Common myeloid progenitor, CD34-positive (primary cell): ENCODE data around the gene TNRC6A.
"Not testable (repeated sequence)": the region's sequence is repeated elsewhere in the genome, so short reads cannot be mapped to it uniquely, and the experiment has no call there.

Source experiments
- CTCF ChIA-PET: fragments of 350-600 bp; sonication (Branson Sonifier 250); formaldehyde crosslinking; loops from one replicate; lab custom pipeline; 2021; ENCODE audit warnings: antibody characterized with exemption; lab: Charles Lee
- POLR2A ChIA-PET: fragments of 350-600 bp; sonication (Branson Sonifier 250); formaldehyde crosslinking; loops from one replicate; lab custom pipeline; 2021; ENCODE audit warnings: antibody characterized with exemption; lab: Charles Lee
- DNase-seq, 3 donors: peaks; one replicate each; pipeline versions ENCODE4 v3.0.0 to v3.0.0-alpha.2; 2013
- H3K27ac ChIP-seq, 2 experiments: 1 replicate in 1 of 2; 2 replicates in 1 of 2; pipeline ENCODE4 v1.7.0; 2013; ENCODE audit warnings: inconsistent platforms in 2 of 2, low read length in 2 of 2, mild to moderate bottlenecking in 2 of 2, low read depth in 1 of 2, moderate library complexity in 1 of 2; ENCODE audit not compliant: severe bottlenecking in 2 of 2, insufficient read depth in 1 of 2, poor library complexity in 1 of 2
- H3K27me3 ChIP-seq, 5 experiments: replicated peaks in 2 of 5; 1 replicate in 3 of 5; 2 replicates in 2 of 5; pipeline versions ENCODE4 v1.6.1 to v1.7.0; 2013; ENCODE audit warnings: low read length in 4 of 5, mild to moderate bottlenecking in 2 of 5, moderate library complexity in 2 of 5, inconsistent platforms in 1 of 5; ENCODE audit not compliant: insufficient read depth in 5 of 5, control insufficient read depth in 4 of 5
- H3K36me3 ChIP-seq, 4 experiments: 1 replicate in 2 of 4; 2 replicates in 2 of 4; pipeline versions ENCODE4 v1.6.1 to v1.7.0; 2013; ENCODE audit warnings: low read length in 3 of 4, control low read depth in 1 of 4, mild to moderate bottlenecking in 1 of 4; ENCODE audit not compliant: control insufficient read depth in 4 of 4, insufficient read depth in 4 of 4
- H3K4me1 ChIP-seq, 4 experiments: 1 replicate in 3 of 4; 2 replicates in 1 of 4; pipeline versions ENCODE4 v1.6.1 to v1.7.1; 2013; ENCODE audit warnings: low read length in 3 of 4, mild to moderate bottlenecking in 3 of 4, control low read depth in 1 of 4, inconsistent platforms in 1 of 4, moderate library complexity in 1 of 4; ENCODE audit not compliant: control insufficient read depth in 4 of 4, insufficient read depth in 4 of 4; ENCODE audit errors: control extremely low read depth in 1 of 4
- H3K4me3 ChIP-seq, 7 experiments: 1 replicate in 4 of 7; 2 replicates in 3 of 7; pipeline versions ENCODE4 v1.5.1 to v1.7.0; 2013; ENCODE audit warnings: mild to moderate bottlenecking in 7 of 7, low read length in 6 of 7, moderate library complexity in 6 of 7, inconsistent platforms in 2 of 7, low read depth in 2 of 7, control low read depth in 1 of 7; ENCODE audit not compliant: insufficient read depth in 4 of 7, control insufficient read depth in 1 of 7; ENCODE audit errors: extremely low read depth in 1 of 7
- H3K9me3 ChIP-seq, 5 experiments: 1 replicate in 4 of 5; 2 replicates in 1 of 5; pipeline versions ENCODE4 v1.6.1 to v1.7.1; 2013; ENCODE audit warnings: low read length in 4 of 5, mild to moderate bottlenecking in 2 of 5, inconsistent platforms in 1 of 5, low read depth in 1 of 5, moderate library complexity in 1 of 5; ENCODE audit not compliant: control insufficient read depth in 4 of 5, insufficient read depth in 2 of 5; ENCODE audit errors: control extremely low read depth in 1 of 5
- WGBS: methylation state at CpG from one replicate; pipeline ENCODE4 v1.1.5; 2013; ENCODE audit not compliant: insufficient coverage; 5-methylcytosine and 5-hydroxymethylcytosine counted together

TNRC6A gene

DNA sequence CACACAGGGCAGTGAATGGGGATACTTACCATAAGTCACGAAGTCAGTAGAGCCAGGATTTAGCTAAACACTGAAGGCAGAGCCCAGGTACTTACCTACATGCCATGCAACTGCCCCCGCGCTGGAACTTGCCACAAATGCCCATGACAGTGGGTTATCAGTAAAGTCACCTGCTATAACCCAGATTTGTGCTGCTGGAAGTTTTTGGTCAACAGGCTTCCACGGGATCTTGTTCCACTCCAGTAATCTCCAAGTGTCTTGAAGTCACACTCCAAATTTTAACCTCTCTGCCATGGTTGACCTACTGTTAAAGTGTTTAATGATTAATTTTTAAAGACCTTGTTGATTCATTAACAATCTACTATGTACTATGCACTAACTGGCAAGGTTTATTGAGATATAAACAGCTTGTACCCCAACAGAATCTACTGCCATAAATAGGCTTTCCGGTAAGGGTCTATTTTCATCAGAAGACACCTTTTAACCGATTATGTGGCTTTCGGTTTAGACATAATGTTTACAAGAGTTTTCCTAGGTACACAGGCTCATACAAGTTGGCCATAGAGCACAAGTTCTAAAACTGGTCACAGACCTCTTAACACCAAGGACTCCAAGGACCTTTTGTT is 110.0 kb downstream of the TNRC6A start:
- 94% methylated on average over 5 of the region's 7 CpGs for WGBS

DNA sequence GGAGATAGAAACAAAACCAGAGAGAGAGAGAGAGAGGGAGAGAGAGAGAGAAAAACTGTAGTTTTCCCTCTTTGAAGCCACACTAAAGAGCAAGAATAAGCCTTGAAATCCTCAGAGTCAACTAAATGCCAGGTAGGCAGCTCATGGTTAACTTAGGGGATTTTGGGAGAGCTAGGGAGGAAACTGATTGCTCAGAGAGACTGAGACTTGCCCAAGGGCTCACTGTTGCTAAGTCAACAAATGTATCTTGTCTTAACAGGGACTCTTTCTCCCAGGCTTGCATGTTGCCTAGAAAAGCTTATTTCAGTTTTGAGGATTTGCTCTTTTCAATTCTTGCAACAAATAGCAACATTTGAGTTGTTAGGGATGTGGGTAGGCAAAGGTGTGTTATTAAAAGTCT is 111.8 kb downstream of the TNRC6A start:
- no peak for DNase-seq
- Histone ChIP-seq H3K27me3 (peaks cover 0 to 4% (median 0%) of the 10 kb centered on the region in 5 experiments), H3K9me3 (no peaks in the 10 kb centered on the region), H3K36me3 (no peaks in the 10 kb centered on the region), H3K4me3 (no peak overlapping the region), H3K4me1 (peaks cover 0 to 10% (median 6%) of the 10 kb centered on the region in 4 experiments), H3K27ac (no peak overlapping the region)
- POLR2A ChIA-PET = no interaction called here
- CTCF ChIA-PET = no interaction called here

More for the DNA sequence above, 110.0 kb downstream of the TNRC6A start:
- Histone ChIP-seq H3K27me3 (no peaks in the 10 kb centered on the region), H3K4me3 (no peak overlapping the region), H3K9me3 (no peaks in the 10 kb centered on the region), H3K4me1 (peaks cover 0 to 10% (median 6%) of the 10 kb centered on the region in 4 experiments), H3K27ac (no peak overlapping the region), H3K36me3 (no peaks in the 10 kb centered on the region)
- CTCF ChIA-PET = no interaction called here
- no peak for DNase-seq
- POLR2A ChIA-PET = interaction anchor here (0.6 kb wide), 1 partner anchor 440 kb away, joined by 3 read pairs; no protein-coding TSS in a partner anchor

DNA sequence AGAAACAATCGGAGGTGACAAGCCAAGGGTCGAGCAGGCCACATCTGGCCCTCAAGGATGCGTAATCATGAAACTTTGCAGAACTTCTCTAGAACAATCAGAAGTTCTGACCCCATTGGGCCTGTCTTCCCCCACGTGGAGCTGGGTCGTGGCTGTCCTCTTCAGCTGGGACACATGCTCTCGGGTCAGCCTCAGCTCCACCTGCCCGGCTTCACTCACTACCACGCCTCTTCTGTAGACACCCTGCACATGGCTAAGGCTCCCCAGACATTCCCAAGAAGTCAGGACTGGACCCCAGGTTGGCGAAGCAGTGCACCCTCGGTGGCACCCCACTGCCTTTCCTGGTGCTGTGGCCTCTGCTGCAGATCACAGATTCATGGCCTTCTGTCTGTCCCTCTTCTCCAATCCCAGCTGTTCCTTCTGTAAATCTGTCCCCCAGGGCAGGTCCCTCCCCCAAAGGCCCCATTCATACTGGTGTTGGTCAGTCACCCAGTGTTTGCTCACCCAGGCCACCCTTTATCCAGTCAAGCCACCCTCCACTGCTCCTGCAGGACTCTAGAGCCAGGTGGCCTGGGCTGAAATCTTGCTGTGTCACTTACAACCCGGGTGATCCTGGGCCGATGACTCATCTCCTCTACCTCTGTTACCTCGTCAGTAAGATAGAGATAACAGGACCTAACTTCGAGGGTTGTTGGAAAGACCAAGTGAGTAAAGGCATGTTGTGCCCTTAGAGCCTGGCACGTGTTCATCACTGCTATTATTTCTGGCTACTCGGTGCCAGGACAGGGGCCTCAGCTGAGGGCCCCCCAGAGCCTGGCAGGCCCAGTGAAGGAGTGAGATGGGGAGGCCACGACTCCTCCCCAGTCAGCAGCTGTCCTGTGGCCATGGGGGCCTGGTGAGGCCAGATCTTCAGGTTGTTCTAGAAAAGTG is 114.9 kb downstream of the TNRC6A start:
- no peaks in the 10 kb centered on the region for H3K36me3 ChIP-seq
- H3K9me3 ChIP-seq = no peaks in the 10 kb centered on the region
- no peak overlapping the region for H3K27ac ChIP-seq
- WGBS = 85% methylated on average over 16 of the region's 17 CpGs
- ChIA-PET CTCF (no interaction called here), POLR2A (no interaction called here)
- H3K4me3 ChIP-seq = no peak overlapping the region
- H3K4me1 ChIP-seq = no peaks in the 10 kb centered on the region
- DNase-seq = peak in 2 of 3 donors; percentile 14 to 31
- H3K27me3 ChIP-seq = peaks cover 0 to 4% (median 0%) of the 10 kb centered on the region in 5 experiments

DNA sequence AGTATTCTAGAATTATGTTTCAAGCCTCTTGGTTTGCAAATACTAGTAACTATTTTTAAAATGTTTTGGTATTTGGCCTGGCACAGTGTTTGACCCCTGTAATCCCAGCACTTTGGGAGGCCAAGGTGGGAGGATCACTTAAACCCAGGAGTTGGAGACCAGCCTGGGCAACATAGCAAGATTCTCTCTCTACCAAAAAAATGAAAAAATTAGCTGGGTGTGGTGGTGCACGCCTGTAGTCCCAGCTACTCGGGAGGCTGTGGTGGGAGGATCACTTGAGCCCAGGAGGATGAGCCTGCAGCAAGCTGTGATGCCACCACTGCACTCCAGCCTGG is 115.5 kb downstream of the TNRC6A start:
- POLR2A ChIA-PET, H3K27me3 ChIP-seq, H3K4me1 ChIP-seq, CTCF ChIA-PET, H3K27ac ChIP-seq, H3K9me3 ChIP-seq, H3K4me3 ChIP-seq, H3K36me3 ChIP-seq, DNase-seq: not testable (repeated sequence)
- 100% methylated on average over 1 of the region's 2 CpGs for WGBS

DNA sequence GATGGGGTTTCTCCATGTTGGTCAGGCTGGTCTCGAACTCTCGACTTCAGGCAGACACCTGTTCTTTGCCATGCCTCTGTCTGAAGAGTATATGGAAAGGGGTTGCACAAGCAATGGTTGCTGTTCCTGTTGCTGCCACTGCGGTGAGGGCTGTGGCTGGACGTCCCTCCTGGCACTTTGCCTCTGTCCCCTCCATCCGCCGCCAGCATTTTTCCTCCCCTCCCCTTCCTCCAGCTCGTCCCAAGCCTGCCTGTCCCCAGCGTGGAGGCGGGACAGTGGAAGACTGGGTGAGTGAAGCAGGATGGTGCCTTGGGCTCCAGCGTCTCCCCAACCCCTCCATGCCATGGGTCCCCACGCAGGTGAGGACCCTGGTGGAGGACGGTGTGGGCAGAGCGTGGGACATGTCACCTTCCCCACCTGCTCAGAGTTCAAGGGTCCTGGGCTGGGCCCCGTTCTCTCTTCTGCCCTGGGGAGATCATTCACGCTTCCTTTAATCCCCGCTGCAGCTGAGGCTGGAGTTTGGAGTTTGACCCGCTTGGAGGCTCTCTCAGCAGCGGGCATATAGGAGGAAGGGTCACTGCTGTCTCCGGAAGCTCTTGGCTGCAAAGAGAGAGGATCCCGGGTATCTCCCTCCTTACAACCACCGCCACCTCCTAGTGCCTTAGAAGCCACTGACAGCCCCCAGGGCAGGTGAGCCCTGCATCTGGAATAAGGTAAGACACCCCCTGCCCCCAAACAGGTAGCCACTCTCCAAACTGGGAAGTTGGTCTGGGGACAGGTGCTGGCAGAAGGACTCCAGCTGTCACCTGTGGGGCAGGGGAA is 116.5 kb downstream of the TNRC6A start, which contains the start of gene SLC5A11:
TSS of gene SLC5A11 (plus strand) at position 238 of the 822 bp plus-strand sequence. CDS start 12,681 bp downstream, outside the sequence.
- Histone ChIP-seq H3K36me3 (no peaks in the 10 kb centered on the region), H3K27ac (no peak within 1 kb of the TSS), H3K27me3 (peaks cover 0 to 6% (median 0%) of the 10 kb centered on the region in 5 experiments), H3K9me3 (no peaks in the 10 kb centered on the region), H3K4me1 (no peaks in the 10 kb centered on the region), H3K4me3 (no peak within 1 kb of the TSS)
- CTCF ChIA-PET = no interaction called here
- DNase-seq = no peak
- WGBS = 89% methylated on average over 11 of the region's 21 CpGs
- POLR2A ChIA-PET = interaction anchor here (0.6 kb wide), 1 partner anchor 368 kb away, joined by 8 read pairs; no protein-coding TSS in a partner anchor

DNA sequence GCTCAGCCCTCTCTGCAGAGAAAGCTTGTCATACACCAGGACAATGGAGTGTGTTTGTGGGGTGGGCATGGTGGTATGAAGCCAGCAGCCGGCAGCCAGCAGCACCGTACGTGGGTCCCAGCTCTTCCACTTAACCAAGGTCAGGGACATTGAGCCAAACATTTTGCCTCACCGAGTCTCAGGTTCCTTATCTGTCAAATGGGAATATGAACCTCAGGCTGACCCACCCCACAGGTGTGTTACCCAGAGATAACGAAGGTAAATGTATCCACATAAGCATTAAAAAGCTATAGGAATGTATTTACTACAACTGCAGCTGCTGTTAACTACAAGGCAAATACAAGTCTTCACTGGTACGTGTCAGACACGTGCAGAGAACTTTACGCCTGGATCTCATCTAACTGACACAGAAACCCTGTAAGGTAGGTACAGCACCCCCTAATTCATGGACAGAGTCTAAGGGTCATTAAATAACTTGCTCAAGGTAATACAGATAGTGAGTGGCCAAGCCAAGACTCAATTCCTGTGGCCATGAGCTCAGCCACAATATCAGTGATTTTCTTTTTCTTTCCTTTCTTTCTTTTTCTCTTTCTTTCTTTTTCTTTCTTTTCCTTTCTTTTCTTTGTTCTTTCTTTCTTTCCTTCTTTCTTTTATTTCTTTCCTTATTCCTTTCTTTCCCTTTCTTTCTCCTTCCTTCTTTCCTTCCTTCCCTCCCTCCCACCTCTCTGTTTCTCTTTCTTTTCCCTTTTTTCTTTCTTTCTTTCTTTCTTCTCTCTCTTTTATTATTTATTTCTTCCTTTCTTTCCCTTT is 117.3 kb downstream of the TNRC6A start:
- Histone ChIP-seq H3K36me3 (no peaks in the 10 kb centered on the region), H3K27me3 (peaks cover 0 to 6% (median 0%) of the 10 kb centered on the region in 5 experiments), H3K27ac (no peak overlapping the region), H3K9me3 (no peaks in the 10 kb centered on the region), H3K4me1 (no peaks in the 10 kb centered on the region), H3K4me3 (no peak overlapping the region)
- ChIA-PET CTCF (no interaction called here), POLR2A (interaction anchor here (0.6 kb wide), 1 partner anchor 368 kb away, joined by 8 read pairs; no protein-coding TSS in a partner anchor)
- DNase-seq = no peak
- WGBS = 98% methylated on average over 7 of the region's 8 CpGs
